ENCODE data around the gene PICK1.

Gene PICK1

GRCh38 chr22:38124236-38124974, 67.2 kb downstream of the PICK1 start:
- H3K4me1 Mint-ChIP-seq = peaks cover 6% of the 10 kb centered on the region
- ATAC-seq (no peak), DNase-seq (ENCODE audit: low spot score in 2 of 2) (no peak)
- no peak overlapping the region for H3K4me3 Mint-ChIP-seq
- H3K27ac Mint-ChIP-seq = peak overlapping the region; percentile 29
- H3K36me3 Mint-ChIP-seq = peaks cover 6% of the 10 kb centered on the region
- H3K9me3 Mint-ChIP-seq = no peaks in the 10 kb centered on the region

DNA sequence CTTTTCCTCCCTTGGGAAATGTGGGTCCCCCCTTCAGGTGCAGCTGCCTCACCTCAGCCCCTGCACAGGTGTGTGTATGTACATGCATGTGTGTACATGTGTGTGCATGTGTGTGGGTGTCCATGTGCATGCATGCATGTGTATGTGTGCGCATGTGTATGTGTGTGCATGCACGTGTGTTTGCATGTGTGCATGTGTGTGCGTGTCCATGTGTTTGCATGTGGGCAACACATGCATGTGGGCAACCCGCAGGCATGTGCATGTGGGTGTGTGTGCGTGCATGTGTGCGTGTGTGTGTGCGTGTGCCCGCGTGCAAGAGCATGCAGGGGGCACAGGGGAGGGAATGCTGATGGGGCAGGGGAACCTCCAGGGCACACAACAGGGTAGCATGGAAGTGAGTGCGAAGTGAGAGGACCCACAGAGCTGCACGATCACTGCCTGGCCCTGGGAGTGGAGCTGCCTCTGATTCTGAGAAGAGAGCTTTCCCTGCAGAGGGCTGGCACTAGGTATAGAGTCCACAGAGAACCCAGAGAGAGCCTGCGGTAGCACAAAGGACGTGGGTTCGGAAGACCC, 67.9 kb downstream of the PICK1 start:
- DNase-seq (ENCODE audit: low spot score in 2 of 2) (no peak), ATAC-seq (no peak)
- Mint-ChIP-seq H3K36me3 (peaks cover 6% of the 10 kb centered on the region), H3K27ac (no peak overlapping the region), H3K4me1 (peaks cover 6% of the 10 kb centered on the region), H3K9me3 (no peaks in the 10 kb centered on the region), H3K4me3 (no peak overlapping the region)

Data from stimulated activated effector memory CD8-positive, alpha-beta T cell treated with anti-CD3 and anti-CD28 coated beads, Interleukin-12 subunit alpha, Interleukin-12 subunit beta, amount 100 ng/mL, for 72 hours (primary cell).